SU-DHL-6 (cell line): ENCODE data around the gene DGKB.

Experiments used
- H2AFZ ChIP-seq: fragments of 200-600 bp; sonication (generic); 2 replicates; pipeline ENCODE4 v1.6.1; 2014; ENCODE audit warnings: low read depth, mild to moderate bottlenecking, moderate library complexity, mixed read lengths, antibody characterized with exemption, low read length; ENCODE audit not compliant: severe bottlenecking
- H3F3A ChIP-seq: fragments of 200-600 bp; shearing (Covaris generic); 2 replicates; pipeline ENCODE4 v1.6.0; 2016; ENCODE audit warnings: antibody characterized with exemption, mild to moderate bottlenecking; ENCODE audit not compliant: insufficient read depth
- H3K27ac ChIP-seq: fragments of 200-600 bp; sonication (generic); 2 replicates; pipeline ENCODE4 v1.5.1; 2016; ENCODE audit warnings: low read depth, mild to moderate bottlenecking, low read length, moderate library complexity, mixed read lengths
- H3K27me3 ChIP-seq: fragments of 200-600 bp; sonication (generic), shearing (Covaris generic); 2 replicates; pipeline ENCODE4 v1.6.0; 2014; ENCODE audit warnings: mild to moderate bottlenecking, low read length
- H3K36me3 ChIP-seq: fragments of 200-600 bp; sonication (generic); 2 replicates; pipeline ENCODE4 v1.6.1; 2014; ENCODE audit warnings: mild to moderate bottlenecking, low read length, mixed read lengths
- H3K4me2 ChIP-seq: fragments of 300-600, 200-600 bp; shearing (Covaris generic), sonication (generic); 2 replicates; pipeline ENCODE4 v1.6.0; 2014; ENCODE audit warnings: low read length, low read depth, mild to moderate bottlenecking; ENCODE audit not compliant: poor library complexity, severe bottlenecking
- H3K4me3 ChIP-seq: fragments of 200-600 bp; sonication (generic); 2 replicates; pipeline ENCODE4 v1.5.1; 2014; ENCODE audit warnings: antibody characterized with exemption, low read length, mild to moderate bottlenecking, mixed read lengths; ENCODE audit not compliant: insufficient read depth, poor library complexity, severe bottlenecking
- H3K79me2 ChIP-seq: fragments of 200-600 bp; sonication (generic); 2 replicates; pipeline ENCODE4 v1.6.1; 2014; ENCODE audit warnings: mild to moderate bottlenecking, low read length, moderate library complexity; ENCODE audit not compliant: insufficient read depth
- H3K9ac ChIP-seq: fragments of 200-600 bp; sonication (generic); 2 replicates; pipeline ENCODE4 v1.7.0; 2014; ENCODE audit warnings: mild to moderate bottlenecking, low read length
- H3K9me2 ChIP-seq: fragments of 200-600 bp; sonication (generic); replicated peaks from 2 replicates; pipeline ENCODE4 v1.6.1; 2014; ENCODE audit warnings: low read length; ENCODE audit not compliant: insufficient read depth
- H3K9me3 ChIP-seq: fragments of 200-600 bp; sonication (generic); 2 replicates; pipeline ENCODE4 v1.6.1; 2014; ENCODE audit warnings: low read length, mixed read lengths; ENCODE audit not compliant: insufficient read depth
- H4K20me1 ChIP-seq: fragments of 200-600 bp; sonication (generic); 2 replicates; pipeline ENCODE4 v1.6.1; 2014; ENCODE audit warnings: low read depth, mild to moderate bottlenecking, antibody characterized with exemption, low read length, moderate library complexity, mixed read lengths
- EZH2phosphoT487 ChIP-seq: fragments of 200-600 bp; sonication (generic), shearing (Covaris generic); conservative IDR thresholded peaks from 2 replicates; pipeline ENCODE4 v1.6.1; 2018; ENCODE audit warnings: mild to moderate bottlenecking, antibody characterized with exemption, low read length, moderate library complexity, mixed read lengths
- TF ChIP-seq, protein P1 (sequence below): fragments of 200-600 bp; sonication (generic); IDR thresholded peaks from one replicate; pipeline ENCODE4 v1.5.1; 2017; ENCODE audit warnings: antibody characterized with exemption, mild to moderate bottlenecking, low read length, moderate library complexity; ENCODE audit not compliant: insufficient read depth, poor library complexity, severe bottlenecking

DGKB gene

DNA sequence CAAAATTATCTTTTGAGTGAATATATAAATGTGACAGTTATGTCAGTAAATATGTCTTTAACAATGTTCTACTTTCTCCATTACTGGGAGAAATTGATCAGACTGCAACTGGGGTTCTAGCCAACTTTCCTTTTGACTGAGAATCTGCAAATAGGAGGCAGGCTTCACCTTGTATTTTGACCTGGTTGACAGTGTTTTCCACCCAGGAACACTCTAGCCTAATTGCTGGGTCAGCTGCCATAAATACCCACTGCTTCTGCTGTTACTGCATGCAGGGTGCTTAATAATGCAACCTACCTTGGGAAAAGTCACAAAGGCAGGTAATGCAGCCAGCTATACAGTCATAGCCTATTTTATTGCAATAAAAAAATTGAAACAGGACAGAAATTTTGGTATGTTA, 319.0 kb downstream of the DGKB start:
- TF ChIP-seq, protein P1, sequence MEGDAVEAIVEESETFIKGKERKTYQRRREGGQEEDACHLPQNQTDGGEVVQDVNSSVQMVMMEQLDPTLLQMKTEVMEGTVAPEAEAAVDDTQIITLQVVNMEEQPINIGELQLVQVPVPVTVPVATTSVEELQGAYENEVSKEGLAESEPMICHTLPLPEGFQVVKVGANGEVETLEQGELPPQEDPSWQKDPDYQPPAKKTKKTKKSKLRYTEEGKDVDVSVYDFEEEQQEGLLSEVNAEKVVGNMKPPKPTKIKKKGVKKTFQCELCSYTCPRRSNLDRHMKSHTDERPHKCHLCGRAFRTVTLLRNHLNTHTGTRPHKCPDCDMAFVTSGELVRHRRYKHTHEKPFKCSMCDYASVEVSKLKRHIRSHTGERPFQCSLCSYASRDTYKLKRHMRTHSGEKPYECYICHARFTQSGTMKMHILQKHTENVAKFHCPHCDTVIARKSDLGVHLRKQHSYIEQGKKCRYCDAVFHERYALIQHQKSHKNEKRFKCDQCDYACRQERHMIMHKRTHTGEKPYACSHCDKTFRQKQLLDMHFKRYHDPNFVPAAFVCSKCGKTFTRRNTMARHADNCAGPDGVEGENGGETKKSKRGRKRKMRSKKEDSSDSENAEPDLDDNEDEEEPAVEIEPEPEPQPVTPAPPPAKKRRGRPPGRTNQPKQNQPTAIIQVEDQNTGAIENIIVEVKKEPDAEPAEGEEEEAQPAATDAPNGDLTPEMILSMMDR = no peak
- TF ChIP-seq EZH2phosphoT487 = no peak
- Histone ChIP-seq H3K36me3 (no peaks in the 10 kb centered on the region), H3K9me3 (no peaks in the 10 kb centered on the region), H3K4me2 (no peak overlapping the region), H3K27ac (no peak overlapping the region), H2AFZ (no peak overlapping the region), H4K20me1 (no peaks in the 10 kb centered on the region), H3K9ac (no peak overlapping the region), H3K4me3 (no peak overlapping the region), H3K79me2 (no peaks in the 10 kb centered on the region), H3K9me2 (no peaks in the 10 kb centered on the region), H3F3A (no peaks in the 10 kb centered on the region), H3K27me3 (no peaks in the 10 kb centered on the region)

- H3K9ac ChIP-seq = no peak overlapping the region
- no peak overlapping the region for H3K4me3 ChIP-seq
- H3F3A ChIP-seq = no peaks in the 10 kb centered on the region
- H3K79me2 ChIP-seq = no peaks in the 10 kb centered on the region
- H3K4me2 ChIP-seq = no peak overlapping the region
- no peaks in the 10 kb centered on the region for H3K9me3 ChIP-seq
- H3K9me2 ChIP-seq = no peaks in the 10 kb centered on the region
- no peak for TF ChIP-seq EZH2phosphoT487
- TF ChIP-seq, protein P1 = no peak
- no peaks in the 10 kb centered on the region for H4K20me1 ChIP-seq
- H3K36me3 ChIP-seq = no peaks in the 10 kb centered on the region
- no peak overlapping the region for H2AFZ ChIP-seq
- H3K27ac ChIP-seq = no peak overlapping the region
- H3K27me3 ChIP-seq = no peaks in the 10 kb centered on the region
Measured at GRCh38 chr7:14582010-14582409, 320.5 kb downstream of the DGKB start.

- Histone ChIP-seq H4K20me1 (no peaks in the 10 kb centered on the region), H3K4me3 (no peak overlapping the region), H2AFZ (no peak overlapping the region), H3K27ac (no peak overlapping the region), H3K79me2 (no peaks in the 10 kb centered on the region), H3K9ac (no peak overlapping the region), H3K4me2 (no peak overlapping the region), H3F3A (no peaks in the 10 kb centered on the region), H3K9me3 (no peaks in the 10 kb centered on the region), H3K27me3 (no peaks in the 10 kb centered on the region), H3K36me3 (no peaks in the 10 kb centered on the region), H3K9me2 (no peaks in the 10 kb centered on the region)
- TF ChIP-seq EZH2phosphoT487 = no peak
- TF ChIP-seq, protein P1 = no peak
Measured at GRCh38 chr7:14579971-14580370, 322.6 kb downstream of the DGKB start.
